HG03354 (cell line): ENCODE measurements around the gene LRRTM3.

Source experiments
- ATAC-seq: cut with Tn5 transposase; IDR thresholded peaks from one replicate; pipeline ENCODE4 v1.9.1; 2021; ENCODE audit warnings: mild to moderate bottlenecking; ENCODE audit not compliant: unreplicated experiment, poor library complexity, severe bottlenecking

The LRRTM3 gene

DNA sequence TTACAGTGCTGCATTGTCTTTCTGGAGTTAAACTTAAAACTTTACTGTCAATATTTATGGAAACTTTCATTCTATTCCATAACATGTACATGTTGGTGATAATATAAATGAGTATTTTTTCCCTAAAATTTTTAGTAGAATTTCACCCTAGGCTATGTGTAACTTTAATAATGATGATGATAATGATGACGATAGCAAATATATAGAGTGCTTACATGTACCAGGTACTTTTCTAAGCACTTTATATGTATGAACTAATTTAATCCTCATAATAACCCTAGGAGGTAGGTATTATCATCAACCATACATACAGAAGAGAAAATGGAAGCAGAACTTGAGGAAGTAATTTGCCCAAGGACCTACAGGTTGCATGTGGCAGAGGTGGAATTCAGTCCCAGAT, 85.6 kb downstream of the LRRTM3 start:
- ATAC-seq: no peak

- no peak for ATAC-seq
These were observed 86.1 kb downstream of the LRRTM3 start for GRCh38 chr10:67011981-67012380.

- no peak for ATAC-seq
These were observed 89.4 kb downstream of the LRRTM3 start for GRCh38 chr10:67015225-67015624.

- no peak for ATAC-seq
These were observed 91.4 kb downstream of the LRRTM3 start for GRCh38 chr10:67017218-67017617.

GRCh38 chr10:67022099-67022498, 96.3 kb downstream of the LRRTM3 start:
- no peak for ATAC-seq

- no peak for ATAC-seq
These were observed 108.0 kb downstream of the LRRTM3 start for GRCh38 chr10:67033878-67034277.

- ATAC-seq: no peak
These were observed 111.0 kb downstream of the LRRTM3 start for GRCh38 chr10:67036808-67037207.

DNA sequence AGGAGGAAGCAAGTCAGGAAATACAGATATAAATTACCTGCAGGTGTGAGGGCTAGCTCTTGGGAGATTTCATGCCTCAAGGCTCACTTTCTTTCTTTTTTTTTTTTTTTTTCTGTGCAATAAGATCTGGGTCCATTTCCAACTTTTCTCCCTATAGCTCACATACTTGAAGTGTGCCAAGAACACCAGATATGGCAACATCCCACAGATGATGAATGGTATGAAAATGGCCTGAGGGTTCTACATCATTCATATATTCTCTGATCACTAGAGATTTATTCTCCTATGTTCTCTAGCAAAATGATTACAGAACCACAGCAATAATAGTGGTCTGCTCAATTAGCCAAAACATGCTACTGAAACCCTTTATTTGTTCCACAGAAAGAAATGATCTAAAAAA, 117.2 kb downstream of the LRRTM3 start:
- no peak for ATAC-seq

DNA sequence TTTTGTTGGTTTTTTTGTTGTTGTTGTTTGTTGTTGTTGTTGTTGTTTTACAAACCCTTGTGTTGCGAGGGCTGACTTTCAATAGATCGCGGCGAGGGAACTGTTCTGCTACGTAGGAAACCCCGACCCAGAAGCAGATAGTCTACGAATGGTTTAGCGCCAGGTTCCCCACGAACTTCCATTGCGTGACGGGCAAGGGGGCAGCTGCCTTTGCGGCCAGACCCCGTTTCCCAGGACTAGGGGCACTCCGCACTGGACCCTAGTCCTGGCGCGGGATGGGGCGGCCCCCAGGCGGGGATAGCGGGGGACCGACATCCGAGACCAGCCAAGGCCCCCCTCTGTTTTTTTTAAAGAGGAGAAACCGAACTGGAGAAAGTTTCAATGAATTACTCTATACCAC, 119.6 kb downstream of the LRRTM3 start:
- no peak for ATAC-seq

GRCh38 chr10:67046507-67046906, 120.7 kb downstream of the LRRTM3 start:
- no peak for ATAC-seq

DNA sequence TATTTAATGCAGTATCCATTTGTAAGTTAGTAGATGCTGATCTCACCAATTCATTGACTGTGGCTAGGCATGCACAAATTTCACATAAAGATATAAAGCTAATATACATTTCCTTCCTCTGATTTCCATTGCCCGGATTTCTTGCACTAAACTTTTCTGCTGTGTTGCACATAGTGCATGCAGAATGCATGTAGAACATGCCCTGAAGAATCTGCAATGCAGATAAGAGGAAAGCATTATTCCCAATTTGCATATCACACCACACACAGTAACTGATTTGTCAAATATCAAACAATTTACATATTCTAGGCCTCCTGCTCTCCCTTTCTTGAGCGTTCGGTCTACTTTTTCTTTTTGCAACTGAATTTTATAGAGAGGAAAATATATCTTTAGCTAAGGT, 124.2 kb downstream of the LRRTM3 start:
- no peak for ATAC-seq

DNA sequence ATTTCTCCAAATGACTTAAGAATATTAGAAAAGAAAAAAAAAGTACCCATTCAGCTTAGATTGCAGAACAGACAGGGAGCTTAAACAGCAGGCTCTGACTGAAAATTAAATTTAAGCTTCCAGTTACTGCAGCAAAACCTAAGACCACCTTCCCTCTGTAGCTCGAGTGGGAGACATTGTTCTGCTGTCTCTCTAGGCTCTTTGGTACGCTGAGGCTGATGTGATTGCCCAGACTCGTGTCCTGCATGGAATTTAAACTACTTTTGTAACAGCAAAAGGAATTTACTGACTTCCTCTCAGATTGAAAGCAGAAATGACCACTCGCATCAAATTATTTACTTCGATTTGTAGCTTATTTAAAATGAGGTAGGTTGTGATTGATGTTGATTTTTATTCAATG, 124.6 kb downstream of the LRRTM3 start:
- no peak for ATAC-seq

GRCh38 chr10:67072654-67073053, 146.8 kb downstream of the LRRTM3 start:
- ATAC-seq: no peak

DNA sequence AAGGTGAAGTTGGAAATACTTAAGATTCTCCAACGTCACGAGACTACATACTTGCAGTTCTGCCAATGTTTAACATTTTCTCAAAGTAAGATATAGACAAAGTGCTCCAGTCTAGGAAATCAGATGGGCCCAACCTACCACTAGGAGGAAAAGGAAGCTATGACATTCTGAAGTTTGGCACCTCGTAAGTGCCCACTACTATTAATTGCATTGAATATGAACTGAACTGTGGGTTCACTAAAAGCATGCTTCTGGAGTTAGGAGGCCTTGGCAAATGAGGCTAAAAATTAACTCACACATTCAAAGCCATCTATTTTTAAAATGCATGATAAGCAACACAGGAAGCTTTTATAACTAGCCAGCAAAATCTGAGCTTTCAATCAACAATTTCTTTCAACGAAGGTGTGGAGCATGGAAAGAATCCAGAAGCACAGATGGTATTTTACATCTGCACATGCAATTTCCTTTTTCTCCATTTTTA, 149.7 kb downstream of the LRRTM3 start:
- ATAC-seq: no peak

DNA sequence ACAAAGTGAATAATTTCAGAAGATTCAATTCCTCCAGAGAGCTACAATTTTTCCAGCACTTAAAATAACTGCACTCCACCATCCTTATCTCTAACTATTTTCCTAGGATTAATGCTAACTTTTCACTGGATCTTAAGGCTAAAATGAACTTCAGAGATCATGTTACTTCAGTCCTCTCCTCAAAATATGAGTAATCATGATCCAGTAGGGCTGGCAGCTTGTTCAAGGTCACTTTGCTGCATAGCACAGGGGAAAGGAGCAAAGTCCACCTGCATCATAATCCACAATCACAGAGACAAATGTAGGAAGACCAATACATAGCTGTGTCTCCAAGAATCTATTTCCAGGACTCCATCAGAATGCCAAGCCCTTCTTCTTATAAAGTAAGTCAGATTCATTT, 150.3 kb downstream of the LRRTM3 start:
- ATAC-seq: no peak

DNA sequence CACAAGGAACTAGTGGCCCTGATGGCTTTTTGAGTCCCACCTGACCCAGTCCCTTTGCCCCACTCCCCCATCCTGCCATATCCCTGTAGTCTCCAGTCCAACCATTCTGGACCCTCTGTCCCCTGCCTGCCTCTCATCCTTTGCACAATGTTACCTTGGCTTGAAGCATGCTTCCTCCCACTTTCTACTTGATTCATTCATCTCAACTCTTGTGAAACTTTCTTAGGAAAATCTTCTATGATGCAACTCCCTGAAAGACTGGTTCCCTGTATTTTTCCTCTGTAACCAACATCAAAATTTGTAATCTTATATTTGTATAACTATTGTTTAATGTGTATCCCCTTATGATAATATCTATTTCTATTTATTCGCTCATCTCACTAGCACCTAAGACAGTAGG, 151.5 kb downstream of the LRRTM3 start:
- no peak for ATAC-seq

DNA sequence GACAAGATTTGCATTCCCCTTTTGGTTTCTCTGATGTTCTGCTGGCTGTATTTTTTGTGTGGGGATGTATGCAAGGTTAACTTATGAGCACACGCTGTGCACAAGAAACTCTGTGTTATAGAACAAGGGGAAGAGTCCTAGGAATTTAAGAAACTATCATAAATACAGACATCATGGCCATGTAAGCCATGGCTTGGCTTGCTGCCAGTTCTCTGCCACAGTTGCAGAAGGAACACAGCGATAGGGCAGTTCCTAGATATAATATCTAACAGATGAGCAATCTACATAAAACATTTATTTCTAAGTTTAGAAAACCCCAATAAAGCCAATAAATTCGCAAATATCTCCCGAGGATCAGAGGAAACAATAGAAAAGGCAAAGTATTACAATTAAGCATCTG, 153.3 kb downstream of the LRRTM3 start:
- ATAC-seq: no peak

GRCh38 chr10:67086327-67087134, 160.7 kb downstream of the LRRTM3 start:
- ATAC-seq: no peak

DNA sequence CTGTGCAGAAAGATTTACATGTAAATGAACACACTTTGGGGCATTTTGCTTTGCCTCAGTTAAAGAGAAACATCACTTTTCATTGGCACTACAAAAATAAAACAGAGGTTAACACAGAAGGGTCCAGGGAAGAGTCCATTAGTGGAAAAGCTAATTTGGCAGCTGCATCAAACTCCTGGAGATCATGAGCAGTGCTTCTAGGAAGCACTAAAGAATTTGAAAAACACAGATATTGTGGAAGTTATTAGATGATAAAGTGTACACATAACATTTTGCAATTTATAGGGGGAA, 161.2 kb downstream of the LRRTM3 start:
- no peak for ATAC-seq

DNA sequence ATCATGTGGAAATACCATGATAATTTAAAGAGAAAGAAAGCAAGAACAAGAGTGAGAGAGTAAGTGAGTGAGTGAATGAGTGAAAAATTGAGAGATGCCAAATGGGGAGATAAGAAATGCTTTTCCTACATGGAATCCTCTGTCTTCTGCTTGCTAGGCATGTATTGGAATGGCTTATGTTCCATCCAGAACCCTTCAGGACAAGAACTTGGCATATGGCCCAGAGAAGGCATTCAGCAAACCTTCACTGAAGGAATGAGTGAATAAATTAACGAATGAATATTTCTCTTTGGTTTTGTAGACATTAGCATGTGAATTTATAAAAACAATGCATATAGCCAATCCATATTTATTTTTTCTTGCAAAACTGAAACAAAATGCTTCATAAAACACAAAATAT, 162.2 kb downstream of the LRRTM3 start:
- no peak for ATAC-seq

GRCh38 chr10:67095531-67095930, 169.7 kb downstream of the LRRTM3 start:
- ATAC-seq: no peak

DNA sequence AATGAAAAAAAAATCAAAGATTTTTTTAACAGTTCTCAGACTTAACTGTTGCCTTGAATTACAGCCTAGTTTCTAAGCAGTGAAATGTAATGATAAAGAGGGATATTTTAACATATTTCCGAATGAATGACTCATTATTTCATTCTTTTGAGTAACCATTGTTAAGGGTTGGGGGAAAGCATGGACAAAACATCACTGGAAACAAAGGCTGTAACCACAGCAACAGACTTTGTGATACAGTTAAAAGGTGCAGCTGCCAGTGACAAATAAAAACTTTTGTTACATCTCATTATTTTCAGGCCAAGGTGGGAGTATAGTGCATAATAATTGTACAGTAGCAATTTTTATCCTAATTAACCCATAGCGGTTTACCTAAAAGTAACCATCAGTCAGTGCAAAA, 172.6 kb downstream of the LRRTM3 start:
- no peak for ATAC-seq
